Ovary (tissue), 9 donors: ENCODE data around the gene MELTF. TPM values are rescaled to one million over a fixed set of nuclear protein-coding genes. Genes with fewer than 3 reads are reported as not detected.

Experiments
- DNase-seq, 5 donors: peaks; one replicate each; pipeline ENCODE4 v3.0.0-alpha.2; 2019 to 2020
- H3K27ac ChIP-seq, 2 donors: fragments of 200-600 bp; one replicate each; pipeline versions ENCODE4 v1.5.1 to v1.8.0; 2019 to 2022
- H3K27me3 ChIP-seq: fragments of 200-600 bp; one replicate; pipeline ENCODE4 v1.8.0; 2022
- H3K36me3 ChIP-seq: fragments of 200-600 bp; sonication (generic); one replicate; pipeline ENCODE4 v1.5.1; 2019
- H3K4me1 ChIP-seq: one replicate; pipeline ENCODE4 v1.8.1; 2013; ENCODE audit warnings: mild to moderate bottlenecking, moderate library complexity; ENCODE audit not compliant: insufficient read depth
- H3K4me3 ChIP-seq: fragments of 200-600 bp; sonication (generic); one replicate; pipeline ENCODE4 v1.5.1; 2017
- H3K9me3 ChIP-seq, 2 donors: fragments of 200-600 bp in 1 of 2; sonication (generic) in 1 of 2; one replicate each; pipeline versions ENCODE4 v1.5.1 to v1.8.1; 2013 to 2019; ENCODE audit warnings: mild to moderate bottlenecking in 1 of 2, moderate library complexity in 1 of 2
- EP300 ChIP-seq: sonication (generic); formaldehyde crosslinking; IDR thresholded peaks from one replicate; pipeline ENCODE4 v1.6.1; 2017; ENCODE audit warnings: antibody characterized with exemption
- POLR2A ChIP-seq: fragments of 450-650 bp; IDR thresholded peaks from one replicate; pipeline ENCODE4 v1.6.1; 2017; ENCODE audit warnings: antibody characterized with exemption, mild to moderate bottlenecking, moderate library complexity
- WGBS, 3 donors: extraction: QIAGEN DNeasy Blood & Tissue Kit in 1 of 3; methylation state at CpG; one replicate each; pipeline versions ENCODE4 v1.1.5 to v1.1.7; 2013 to 2017; 5-methylcytosine and 5-hydroxymethylcytosine counted together
- intact Hi-C, 4 donors: fragments of 100-400 bp; cut with DNase I; formaldehyde crosslinking; loops; one replicate each; pipeline versions ENCODE4 v1.11.0 to v1.15.1; 2022 to 2023
- polyA plus RNA-seq, 2 donors: library from polyadenylated mRNA; stranded (reverse); fragments of 200-250 nt in 1 of 2; fragments of 350-450 nt in 1 of 2; fragmentation: Illumina TruSeq in 1 of 2; extraction: RNeasy Lipid Tissue Mini Kit (QIAGEN cat#74804) in 1 of 2; gene quantifications; one replicate each; pipeline ENCODE4 v1.2.3, GENCODE V29; 2013 to 2014
- total RNA-seq, 7 donors: library from RNA; depleted of rRNA in 2 of 7; stranded (reverse); fragments of >200 nt in 2 of 7; fragmentation: NEBNext Ultra II Directional in 3 of 7; extraction: Animal tissue kit (Norgen Biotek cat#: 25700) in 3 of 7; gene quantifications; one replicate each; pipeline versions ENCODE4 v1.1.0 to v1.2.4, GENCODE V29; 2016 to 2023
- TF ChIP-seq, protein P1 (sequence below), 3 donors: fragments of 450-650 bp in 2 of 3; fragments of 200-600 bp in 1 of 3; IDR thresholded peaks; one replicate each; pipeline versions ENCODE4 v1.5.1 to v1.8.0; 2016 to 2022; ENCODE audit warnings: antibody characterized with exemption in 3 of 3, mild to moderate bottlenecking in 1 of 3
- donor health status: DM: no; HTN: no; CAD: no; lungs with moderate emphysema.
- donor health status: DM: no; HTN: no; CAD: no.
- donor health status: Bipolar disorder and iron deficiency.
- donor health status: DM: yes; HTN: yes; CAD: no.
- donor health status: DM: no; HTN: no; CAD: no.
- donor health status: DM: yes; HTN: yes; CAD: no.

MELTF gene
- total and polyA plus RNA-seq, 9 donors, result 0.53 to 19.0 (median 2.0) TPM

DNA sequence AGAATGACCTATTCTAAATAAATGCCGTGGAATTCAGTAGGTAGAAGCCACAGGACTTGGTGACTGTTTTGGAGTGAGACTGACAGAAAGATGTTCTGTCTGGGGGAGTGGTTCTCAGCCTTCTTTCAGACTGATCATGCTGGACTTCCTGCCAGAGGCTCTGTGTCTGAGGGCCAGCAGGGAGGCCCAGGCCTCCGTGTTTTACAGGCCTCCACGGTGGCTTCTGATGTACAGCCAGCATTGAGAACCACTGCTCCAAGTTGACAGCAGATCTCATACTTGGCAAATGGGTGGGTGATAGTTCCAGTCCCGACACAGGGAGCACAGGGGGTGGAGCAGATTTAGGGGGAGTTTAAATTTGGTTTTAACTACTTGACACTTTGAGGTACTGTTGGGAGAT, 54.3 kb downstream of the MELTF start:
- H3K36me3 ChIP-seq, result no peaks in the 10 kb centered on the region
- no peak overlapping the region for H3K4me3 ChIP-seq
- no peaks in the 10 kb centered on the region for H3K9me3 ChIP-seq
- 56 to 66% (median 59%) methylated on average over 4 of the region's 4 CpGs for WGBS, 3 donors
- no peaks in the 10 kb centered on the region for H3K4me1 ChIP-seq
- no peaks in the 10 kb centered on the region for H3K27me3 ChIP-seq
- TF ChIP-seq EP300 (no peak), POLR2A (no peak)
- TF ChIP-seq, protein P1, sequence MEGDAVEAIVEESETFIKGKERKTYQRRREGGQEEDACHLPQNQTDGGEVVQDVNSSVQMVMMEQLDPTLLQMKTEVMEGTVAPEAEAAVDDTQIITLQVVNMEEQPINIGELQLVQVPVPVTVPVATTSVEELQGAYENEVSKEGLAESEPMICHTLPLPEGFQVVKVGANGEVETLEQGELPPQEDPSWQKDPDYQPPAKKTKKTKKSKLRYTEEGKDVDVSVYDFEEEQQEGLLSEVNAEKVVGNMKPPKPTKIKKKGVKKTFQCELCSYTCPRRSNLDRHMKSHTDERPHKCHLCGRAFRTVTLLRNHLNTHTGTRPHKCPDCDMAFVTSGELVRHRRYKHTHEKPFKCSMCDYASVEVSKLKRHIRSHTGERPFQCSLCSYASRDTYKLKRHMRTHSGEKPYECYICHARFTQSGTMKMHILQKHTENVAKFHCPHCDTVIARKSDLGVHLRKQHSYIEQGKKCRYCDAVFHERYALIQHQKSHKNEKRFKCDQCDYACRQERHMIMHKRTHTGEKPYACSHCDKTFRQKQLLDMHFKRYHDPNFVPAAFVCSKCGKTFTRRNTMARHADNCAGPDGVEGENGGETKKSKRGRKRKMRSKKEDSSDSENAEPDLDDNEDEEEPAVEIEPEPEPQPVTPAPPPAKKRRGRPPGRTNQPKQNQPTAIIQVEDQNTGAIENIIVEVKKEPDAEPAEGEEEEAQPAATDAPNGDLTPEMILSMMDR (IDR thresholded peaks at IDR 0.05), result no peak
- intact Hi-C loops, result loop anchor here in 2 of 4 donors (10.0 kb wide), 1 partner anchor 209 kb away; no protein-coding TSS in a partner anchor
- no peak for DNase-seq
- H3K27ac ChIP-seq, result no peak overlapping the region

DNA sequence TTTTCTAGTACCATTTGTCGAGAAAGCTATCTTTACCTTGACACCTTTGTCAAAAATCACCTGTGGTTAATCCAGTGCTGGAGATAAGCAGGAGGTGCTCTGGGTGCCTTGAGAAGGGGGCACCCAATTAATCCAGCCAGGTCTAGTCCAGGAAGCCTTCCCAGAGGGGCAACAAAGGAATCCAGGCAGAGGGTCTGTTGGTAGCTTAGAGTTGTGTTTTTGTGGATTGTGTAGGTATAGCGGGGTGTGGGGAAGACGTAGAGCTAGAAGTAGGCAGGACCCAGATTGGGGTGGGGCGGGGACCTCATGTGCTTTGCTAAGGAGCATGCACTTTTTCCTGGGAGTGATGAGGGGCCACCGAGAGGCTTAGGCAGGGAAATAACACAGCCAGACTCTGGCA, 55.0 kb downstream of the MELTF start:
- WGBS, 3 donors, result 75 to 81% (median 76%) methylated on average over 5 of the region's 5 CpGs
- Histone ChIP-seq H3K27ac (no peak overlapping the region), H3K9me3 (no peaks in the 10 kb centered on the region), H3K27me3 (no peaks in the 10 kb centered on the region), H3K36me3 (no peaks in the 10 kb centered on the region), H3K4me1 (no peaks in the 10 kb centered on the region), H3K4me3 (no peak overlapping the region)
- no peak for DNase-seq
- TF ChIP-seq POLR2A (no peak), EP300 (no peak)
- intact Hi-C loops, result loop anchor here in 2 of 4 donors (10.0 kb wide), 1 partner anchor 210 kb away; no protein-coding TSS in a partner anchor

- Histone ChIP-seq H3K27me3 (peaks cover 3% of the 10 kb centered on the region), H3K4me1 (peaks cover 5% of the 10 kb centered on the region), H3K27ac (no peak overlapping the region), H3K4me3 (no peak overlapping the region), H3K9me3 (no peaks in the 10 kb centered on the region), H3K36me3 (no peaks in the 10 kb centered on the region)
- intact Hi-C loops, result loop anchor here in 2 of 4 donors (10.0 kb wide), 1 partner anchor 214 kb away; no protein-coding TSS in a partner anchor
- TF ChIP-seq POLR2A (no peak), EP300 (no peak)
- TF ChIP-seq, protein P1 (IDR thresholded peaks at IDR 0.05), result no peak
- DNase-seq, result no peak
- WGBS, 3 donors, result 68 to 72% (median 71%) methylated on average over 7 of the region's 7 CpGs
Measured at GRCh38 chr3:196971094-196971698, 58.4 kb downstream of the MELTF start.

DNA sequence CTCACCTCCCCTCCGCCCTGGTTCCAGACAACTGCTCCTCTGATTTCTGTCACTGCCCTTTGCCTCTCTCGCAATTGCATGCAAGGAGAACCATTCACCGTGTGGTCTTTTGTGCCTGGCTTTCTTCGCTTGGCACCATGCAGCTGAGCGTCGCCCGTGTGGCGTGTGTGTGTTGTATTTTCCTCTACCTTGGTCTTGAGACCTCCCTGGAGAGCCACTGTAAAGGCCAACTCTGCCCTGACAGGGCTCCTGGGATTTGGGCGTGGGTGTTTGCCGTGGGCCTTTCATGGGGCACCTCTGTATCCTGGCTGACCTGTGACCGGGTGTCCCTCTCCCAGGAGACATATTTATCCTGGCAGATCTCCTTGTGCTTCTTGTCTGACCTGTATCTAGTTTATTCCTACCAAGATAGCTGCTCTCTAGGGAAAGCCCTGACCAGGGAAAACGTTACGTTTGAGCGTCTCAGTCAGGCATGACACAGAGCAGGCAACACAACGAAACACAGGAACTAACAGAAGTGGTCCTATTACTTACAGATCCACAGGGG, 59.0 kb downstream of the MELTF start:
- 79 to 89% (median 86%) methylated on average over 15 of the region's 15 CpGs for WGBS, 3 donors
- DNase-seq, result no peak
- Histone ChIP-seq H3K9me3 (no peaks in the 10 kb centered on the region), H3K27me3 (peaks cover 4% of the 10 kb centered on the region), H3K27ac (no peak overlapping the region), H3K36me3 (no peaks in the 10 kb centered on the region), H3K4me3 (no peak overlapping the region), H3K4me1 (peaks cover 5% of the 10 kb centered on the region)
- intact Hi-C loops, result loop anchor here in 2 of 4 donors (10.0 kb wide), 1 partner anchor 214 kb away; no protein-coding TSS in a partner anchor
- TF ChIP-seq EP300, result no peak
- TF ChIP-seq, protein P1 (IDR thresholded peaks at IDR 0.05), result no peak
